Right atrium auricular region (tissue), 2 donors: ENCODE data around the gene ARRDC3. TPM values are rescaled to one million over a fixed set of nuclear protein-coding genes. Genes with fewer than 3 reads are reported as not detected.
"Not testable (repeated sequence)": the region's sequence is repeated elsewhere in the genome, so short reads cannot be mapped to it uniquely, and the experiment has no call there.

Experiments used
- DNase-seq: peaks from one replicate; pipeline ENCODE4 v3.0.0-alpha.2; 2019; ENCODE audit warnings: low spot score
- H3K27ac ChIP-seq, 2 donors: fragments of 200-600 bp; sonication (generic); 1 replicate in 1 of 2; 2 replicates in 1 of 2; pipeline ENCODE4 v1.5.1; 2016 to 2019
- H3K27me3 ChIP-seq, 2 donors: fragments of 200-600 bp; sonication (generic); one replicate each; pipeline versions ENCODE4 v1.5.1 to v1.6.0; 2017 to 2019
- H3K36me3 ChIP-seq: fragments of 200-600 bp; sonication (generic); one replicate; pipeline ENCODE4 v1.5.1; 2016
- H3K4me1 ChIP-seq, 2 donors: fragments of 200-600 bp; sonication (generic); one replicate each; pipeline versions ENCODE4 v1.5.1 to v1.6.0; 2017 to 2019
- H3K4me3 ChIP-seq, 2 donors: fragments of 200-600 bp; sonication (generic); 1 replicate in 1 of 2; 2 replicates in 1 of 2; pipeline ENCODE4 v1.5.1; 2017 to 2019; ENCODE audit warnings: mild to moderate bottlenecking in 1 of 2, moderate library complexity in 1 of 2
- H3K9me3 ChIP-seq, 2 donors: fragments of 200-600 bp; sonication (generic); one replicate each; pipeline ENCODE4 v1.5.1; 2019
- total RNA-seq, 2 donors: library from RNA; depleted of rRNA; stranded (reverse); fragments of >200 nt; gene quantifications; one replicate each; pipeline ENCODE4 v1.1.0, GENCODE V29; 2016
- TF ChIP-seq, protein P1 (sequence below), 2 donors: fragments of 200-600 bp; sonication (generic); IDR thresholded peaks; one replicate each; pipeline ENCODE4 v1.5.1; 2019; ENCODE audit warnings: antibody characterized with exemption in 2 of 2

The ARRDC3 gene
- total RNA-seq, 2 donors from 2014 or later, result 11.2 to 15.2 TPM

- no peaks in the 10 kb centered on the region for H3K36me3 ChIP-seq
- no peaks in the 10 kb centered on the region for H3K4me1 ChIP-seq
- H3K27ac ChIP-seq, result no peak overlapping the region
- no peak overlapping the region for H3K4me3 ChIP-seq
- TF ChIP-seq, protein P1, sequence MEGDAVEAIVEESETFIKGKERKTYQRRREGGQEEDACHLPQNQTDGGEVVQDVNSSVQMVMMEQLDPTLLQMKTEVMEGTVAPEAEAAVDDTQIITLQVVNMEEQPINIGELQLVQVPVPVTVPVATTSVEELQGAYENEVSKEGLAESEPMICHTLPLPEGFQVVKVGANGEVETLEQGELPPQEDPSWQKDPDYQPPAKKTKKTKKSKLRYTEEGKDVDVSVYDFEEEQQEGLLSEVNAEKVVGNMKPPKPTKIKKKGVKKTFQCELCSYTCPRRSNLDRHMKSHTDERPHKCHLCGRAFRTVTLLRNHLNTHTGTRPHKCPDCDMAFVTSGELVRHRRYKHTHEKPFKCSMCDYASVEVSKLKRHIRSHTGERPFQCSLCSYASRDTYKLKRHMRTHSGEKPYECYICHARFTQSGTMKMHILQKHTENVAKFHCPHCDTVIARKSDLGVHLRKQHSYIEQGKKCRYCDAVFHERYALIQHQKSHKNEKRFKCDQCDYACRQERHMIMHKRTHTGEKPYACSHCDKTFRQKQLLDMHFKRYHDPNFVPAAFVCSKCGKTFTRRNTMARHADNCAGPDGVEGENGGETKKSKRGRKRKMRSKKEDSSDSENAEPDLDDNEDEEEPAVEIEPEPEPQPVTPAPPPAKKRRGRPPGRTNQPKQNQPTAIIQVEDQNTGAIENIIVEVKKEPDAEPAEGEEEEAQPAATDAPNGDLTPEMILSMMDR (IDR thresholded peaks at IDR 0.05), result no peak
- no peaks in the 10 kb centered on the region for H3K27me3 ChIP-seq
- no peak for DNase-seq
- H3K9me3 ChIP-seq, result no peaks in the 10 kb centered on the region
Measured at GRCh38 chr5:91390268-91390667, 7.2 kb upstream of the ARRDC3 start.

- H3K27ac ChIP-seq, H3K4me1 ChIP-seq, H3K27me3 ChIP-seq, H3K9me3 ChIP-seq, H3K4me3 ChIP-seq, DNase-seq, H3K36me3 ChIP-seq: not testable (repeated sequence)
Measured at GRCh38 chr5:91389555-91389954, 6.4 kb upstream of the ARRDC3 start.

DNA sequence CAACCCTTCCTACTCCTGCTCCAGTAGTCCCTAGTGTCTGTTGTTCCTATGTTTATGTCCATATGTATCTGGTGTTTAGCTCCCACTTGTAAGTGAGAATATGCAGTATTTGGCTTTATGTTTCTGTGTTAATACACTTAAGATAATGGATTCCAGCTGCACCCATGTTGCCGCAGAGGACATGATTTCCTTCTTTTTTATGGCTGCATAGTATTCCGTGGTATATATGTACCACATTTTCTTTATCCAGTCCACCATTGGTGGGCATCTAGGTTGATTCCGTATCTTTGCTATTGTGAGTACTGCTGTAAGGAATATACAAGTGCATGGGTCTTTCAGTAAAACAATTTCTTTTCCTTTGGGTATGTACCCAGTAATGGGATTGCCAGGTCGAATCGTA, 5.2 kb upstream of the ARRDC3 start:
- H3K27me3 ChIP-seq, result no peaks in the 10 kb centered on the region
- no peak for DNase-seq
- no peak overlapping the region for H3K27ac ChIP-seq
- H3K9me3 ChIP-seq, result no peaks in the 10 kb centered on the region
- H3K4me1 ChIP-seq, result peaks cover 0 to 13% of the 10 kb centered on the region in 2 donors
- no peaks in the 10 kb centered on the region for H3K36me3 ChIP-seq
- no peak overlapping the region for H3K4me3 ChIP-seq
- TF ChIP-seq, protein P1 (IDR thresholded peaks at IDR 0.05), result no peak

DNA sequence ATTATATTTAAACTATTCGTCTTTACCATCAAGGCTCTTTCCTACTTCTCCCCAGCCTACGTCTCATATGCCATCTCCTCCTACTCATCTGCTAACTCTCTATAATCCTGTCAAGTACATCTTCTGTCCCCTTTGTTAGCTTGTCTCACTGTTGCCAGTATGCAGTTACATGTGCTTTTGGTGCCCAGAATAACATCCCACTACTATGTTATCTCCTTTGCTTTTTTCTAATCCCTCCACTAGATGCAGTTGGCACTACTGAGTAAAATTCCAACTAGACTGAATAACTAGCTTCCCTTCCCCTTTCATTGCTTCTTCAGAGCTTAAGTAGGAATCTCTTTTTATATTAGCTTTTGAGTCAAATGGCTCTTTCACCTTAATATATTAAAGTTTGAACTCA, 3.0 kb upstream of the ARRDC3 start:
- Histone ChIP-seq H3K36me3 (no peaks in the 10 kb centered on the region), H3K27me3 (no peaks in the 10 kb centered on the region), H3K4me3 (no peak overlapping the region), H3K9me3 (no peaks in the 10 kb centered on the region), H3K4me1 (peaks cover 0 to 17% of the 10 kb centered on the region in 2 donors), H3K27ac (peak overlapping the region in 1 of 2 donors; percentile 27)
- no peak for DNase-seq
- TF ChIP-seq, protein P1 (IDR thresholded peaks at IDR 0.05), result no peak

GRCh38 chr5:91385596-91385995, 2.5 kb upstream of the ARRDC3 start:
- not testable (repeated sequence) for H3K9me3 ChIP-seq, DNase-seq, H3K4me3 ChIP-seq, H3K36me3 ChIP-seq, H3K27me3 ChIP-seq
- Histone ChIP-seq H3K4me1 (peaks cover 0 to 17% of the 10 kb centered on the region in 2 donors), H3K27ac (peak overlapping the region in 1 of 2 donors; percentile 27)

- Histone ChIP-seq H3K4me1 (peaks cover 0 to 17% of the 10 kb centered on the region in 2 donors), H3K27me3 (no peaks in the 10 kb centered on the region), H3K36me3 (no peaks in the 10 kb centered on the region), H3K9me3 (no peaks in the 10 kb centered on the region), H3K4me3 (no peak overlapping the region), H3K27ac (peak overlapping the region; percentile 99)
- DNase-seq, result no peak
- TF ChIP-seq, protein P1 (IDR thresholded peaks at IDR 0.05), result peak; percentile 85 to 95
Measured at GRCh38 chr5:91384671-91385430, 1.7 kb upstream of the ARRDC3 start.

DNA sequence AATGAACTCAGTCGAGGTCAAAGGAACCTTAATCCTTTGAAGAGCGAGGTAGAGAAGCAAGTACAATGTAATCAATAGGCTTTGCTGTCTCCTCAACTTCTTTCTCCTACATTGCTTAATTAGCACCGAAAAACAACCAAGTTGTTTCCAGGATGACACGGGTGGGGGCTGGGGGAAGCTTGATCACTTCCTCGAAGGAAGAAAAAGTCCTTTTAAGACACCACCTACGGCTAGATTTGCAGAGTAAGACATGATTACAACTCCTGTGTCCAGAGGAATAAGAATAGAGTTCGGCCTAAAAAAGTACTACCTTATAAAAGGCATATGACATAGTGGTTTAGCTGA, 811 bp upstream of the ARRDC3 start:
- H3K36me3 ChIP-seq, result no peaks in the 10 kb centered on the region

More for the DNA sequence above, 811 bp upstream of the ARRDC3 start:
- H3K9me3 ChIP-seq, result no peaks in the 10 kb centered on the region
- H3K4me3 ChIP-seq, result peak overlapping the region; percentile 66 to 73
- TF ChIP-seq, protein P1 (IDR thresholded peaks at IDR 0.05), result no peak
- DNase-seq, result no peak
- no peaks in the 10 kb centered on the region for H3K27me3 ChIP-seq
- H3K27ac ChIP-seq, result peak overlapping the region; percentile 99
- H3K4me1 ChIP-seq, result peaks cover 0 to 17% of the 10 kb centered on the region in 2 donors
